H1 (cell line): ENCODE measurements around the gene AKR1C1. TPM values are rescaled to one million over a fixed set of nuclear protein-coding genes. Genes with fewer than 3 reads are reported as not detected.
A peak's percentile ranks its signal among the peaks of the same experiment; 100 is the strongest.

Experiments used
- CBX8 ChIP-seq: fragments of 300-800, 300-1000 bp; sonication (generic); IDR thresholded peaks from 2 replicates; pipeline ENCODE4 v1.7.1; 2016; ENCODE audit warnings: low read depth, low read length, borderline replicate concordance
- CREB1 ChIP-seq: IDR thresholded peaks from 2 replicates; pipeline ENCODE4 v1.6.1; 2012; ENCODE audit warnings: inconsistent platforms
- EGR1 ChIP-seq: IDR thresholded peaks from 2 replicates; pipeline ENCODE4 v1.6.1; 2011; ENCODE audit warnings: low read depth, low read length, borderline replicate concordance
- EP300 ChIP-seq, 2 experiments: IDR thresholded peaks; 1 replicate in 1 of 2; 2 replicates in 1 of 2; pipeline ENCODE4 v1.6.1; 2011 to 2012; ENCODE audit warnings: low read depth in 2 of 2, low read length in 2 of 2, mild to moderate bottlenecking in 2 of 2, borderline replicate concordance in 1 of 2, inconsistent platforms in 1 of 2, moderate library complexity in 1 of 2
- FOSL1 ChIP-seq: IDR thresholded peaks from 2 replicates; pipeline ENCODE4 v1.6.1; 2011; ENCODE audit warnings: mild to moderate bottlenecking, low read depth, low read length, moderate library complexity; ENCODE audit not compliant: insufficient read depth
- GABPA ChIP-seq: IDR thresholded peaks from 2 replicates; pipeline ENCODE4 v1.6.1; 2011; ENCODE audit warnings: mild to moderate bottlenecking, low read length, moderate library complexity, borderline replicate concordance; ENCODE audit not compliant: insufficient read depth
- HDAC2 ChIP-seq, 2 experiments: fragments of 300-600 bp in 1 of 2; sonication (generic) in 1 of 2; IDR thresholded peaks; 2 replicates each; pipeline ENCODE4 v1.6.1; 2011 to 2012; ENCODE audit warnings: low read depth in 2 of 2, low read length in 2 of 2, mild to moderate bottlenecking in 2 of 2, moderate library complexity in 2 of 2, borderline replicate concordance in 1 of 2, inconsistent platforms in 1 of 2
- NANOG ChIP-seq: IDR thresholded peaks from 2 replicates; pipeline ENCODE4 v1.6.1; 2011; ENCODE audit warnings: low read length, low read depth, mild to moderate bottlenecking, inconsistent platforms; ENCODE audit not compliant: insufficient read depth, poor library complexity, severe bottlenecking
- RFX5 ChIP-seq: IDR thresholded peaks from 2 replicates; pipeline ENCODE4 v1.6.1; 2011; ENCODE audit warnings: low read depth, low read length, improper control_type of control experiment, borderline replicate concordance
- SAP30 ChIP-seq: fragments of 300-600 bp; sonication (generic); IDR thresholded peaks from 2 replicates; pipeline ENCODE4 v1.7.1; 2012; ENCODE audit warnings: low read length, moderate library complexity, mild to moderate bottlenecking, inconsistent platforms; ENCODE audit not compliant: insufficient read depth, insufficient replicate concordance
- SP2 ChIP-seq: IDR thresholded peaks from 2 replicates; pipeline ENCODE4 v1.6.1; 2012; ENCODE audit warnings: mild to moderate bottlenecking, low read length, inconsistent platforms
- TEAD4 ChIP-seq: IDR thresholded peaks from 2 replicates; pipeline ENCODE4 v1.6.1; 2012; ENCODE audit warnings: low read depth, low read length, inconsistent platforms, mixed read lengths
- polyA plus RNA-seq, 7 experiments: library from polyadenylated mRNA; depleted of rRNA in 3 of 7; stranded (reverse) in 5 of 7; unstranded in 2 of 7; fragments of >200 nt in 5 of 7; fragments of 200-250 nt in 2 of 7; gene quantifications; 1 replicate in 5 of 7; 2 replicates in 1 of 7; 4 replicates in 1 of 7; pipeline versions ENCODE4 v1.2.1 to v1.2.3, GENCODE V29; 2011 to 2013; ENCODE audit warnings: missing spikeins in 2 of 7, mixed read lengths in 2 of 7
- total RNA-seq: library from RNA; stranded (reverse); fragmentation: NEBNext Ultra II Directional; extraction: Animal tissue kit (Norgen Biotek cat#: 25700); gene quantifications from 2 replicates; pipeline ENCODE4 v1.2.1, GENCODE V29; 2021
- TF ChIP-seq, protein P1 (sequence below): IDR thresholded peaks from 2 replicates; pipeline ENCODE4 v1.6.1; 2012; ENCODE audit warnings: inconsistent platforms

AKR1C1 gene
- total and polyA plus RNA-seq, 2 of the 8 experiments (the other 6 are each of a cell fraction or from before 2014, with no cell fraction given), result 1.4 to 2.1 TPM

DNA sequence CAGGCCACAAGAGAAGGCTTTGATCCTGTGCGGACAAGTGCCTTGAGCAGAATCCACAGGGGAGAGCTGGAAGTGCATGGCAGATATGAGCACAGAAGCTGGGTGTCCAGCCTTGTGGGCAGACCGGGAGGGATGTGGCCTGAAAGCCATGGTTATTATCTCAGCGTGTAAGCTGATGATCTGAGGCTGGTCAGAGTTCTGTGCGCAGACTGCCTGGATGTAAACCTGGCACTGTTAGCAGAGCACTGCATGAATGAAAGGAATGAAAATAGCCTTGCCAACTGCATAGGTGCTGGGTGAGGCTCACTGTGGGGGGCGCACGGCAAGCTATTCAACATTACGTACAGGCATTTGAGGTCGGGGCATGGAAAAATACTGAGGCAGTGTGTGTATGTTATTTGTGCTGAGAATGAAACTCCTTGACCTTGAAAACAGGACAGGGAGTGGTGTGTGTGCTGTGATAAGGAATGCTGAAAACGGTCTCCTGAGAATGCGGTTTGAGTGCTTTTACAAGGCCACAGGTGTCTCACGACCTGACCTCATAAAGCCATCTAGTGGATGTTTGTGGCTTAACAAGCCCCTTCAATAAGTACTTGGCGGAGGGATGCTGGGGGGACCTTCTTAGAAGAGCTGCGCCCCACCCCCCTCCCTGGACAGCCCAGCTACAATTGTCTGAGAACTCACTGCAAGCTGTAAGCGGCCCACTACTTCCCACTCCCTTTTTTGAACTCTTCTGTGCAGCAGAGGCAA lies 18.7 kb downstream of the AKR1C1 start (continued):
- TF ChIP-seq SP2 (no peak), NANOG (peak; percentile 20), CREB1 (no peak), TEAD4 (peak; percentile 64; the same call in 1 of the 2 replicates), HDAC2 (IDR thresholded peaks at IDR 0.05; ENCODE audit: borderline replicate concordance in 1 of 2, low read depth in 2 of 2, low read length in 2 of 2) (no peak), EP300 (IDR thresholded peaks at IDR 0.05; ENCODE audit: borderline replicate concordance in 1 of 2, low read depth in 2 of 2, low read length in 2 of 2) (no peak), FOSL1 (no peak), RFX5 (no peak), CBX8 (no peak), EGR1 (no peak), GABPA (no peak), SAP30 (no peak)
- TF ChIP-seq, protein P1, sequence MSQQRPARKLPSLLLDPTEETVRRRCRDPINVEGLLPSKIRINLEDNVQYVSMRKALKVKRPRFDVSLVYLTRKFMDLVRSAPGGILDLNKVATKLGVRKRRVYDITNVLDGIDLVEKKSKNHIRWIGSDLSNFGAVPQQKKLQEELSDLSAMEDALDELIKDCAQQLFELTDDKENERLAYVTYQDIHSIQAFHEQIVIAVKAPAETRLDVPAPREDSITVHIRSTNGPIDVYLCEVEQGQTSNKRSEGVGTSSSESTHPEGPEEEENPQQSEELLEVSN, result no peak
